SU-DHL-6 (cell line): ENCODE results near the gene ARSD.
"Not testable (repeated sequence)": the region's sequence is repeated elsewhere in the genome, so short reads cannot be mapped to it uniquely, and the experiment has no call there.

Experiments
- H2AFZ ChIP-seq: fragments of 200-600 bp; sonication (generic); 2 replicates; pipeline ENCODE4 v1.6.1; 2014; ENCODE audit warnings: low read depth, mild to moderate bottlenecking, moderate library complexity, mixed read lengths, antibody characterized with exemption, low read length; ENCODE audit not compliant: severe bottlenecking
- H3F3A ChIP-seq: fragments of 200-600 bp; shearing (Covaris generic); 2 replicates; pipeline ENCODE4 v1.6.0; 2016; ENCODE audit warnings: antibody characterized with exemption, mild to moderate bottlenecking; ENCODE audit not compliant: insufficient read depth
- H3K27ac ChIP-seq: fragments of 200-600 bp; sonication (generic); 2 replicates; pipeline ENCODE4 v1.5.1; 2016; ENCODE audit warnings: low read depth, mild to moderate bottlenecking, low read length, moderate library complexity, mixed read lengths
- H3K27me3 ChIP-seq: fragments of 200-600 bp; sonication (generic), shearing (Covaris generic); 2 replicates; pipeline ENCODE4 v1.6.0; 2014; ENCODE audit warnings: mild to moderate bottlenecking, low read length
- H3K36me3 ChIP-seq: fragments of 200-600 bp; sonication (generic); 2 replicates; pipeline ENCODE4 v1.6.1; 2014; ENCODE audit warnings: mild to moderate bottlenecking, low read length, mixed read lengths
- H3K4me2 ChIP-seq: fragments of 300-600, 200-600 bp; shearing (Covaris generic), sonication (generic); 2 replicates; pipeline ENCODE4 v1.6.0; 2014; ENCODE audit warnings: low read length, low read depth, mild to moderate bottlenecking; ENCODE audit not compliant: poor library complexity, severe bottlenecking
- H3K4me3 ChIP-seq: fragments of 200-600 bp; sonication (generic); 2 replicates; pipeline ENCODE4 v1.5.1; 2014; ENCODE audit warnings: antibody characterized with exemption, low read length, mild to moderate bottlenecking, mixed read lengths; ENCODE audit not compliant: insufficient read depth, poor library complexity, severe bottlenecking
- H3K79me2 ChIP-seq: fragments of 200-600 bp; sonication (generic); 2 replicates; pipeline ENCODE4 v1.6.1; 2014; ENCODE audit warnings: mild to moderate bottlenecking, low read length, moderate library complexity; ENCODE audit not compliant: insufficient read depth
- H3K9ac ChIP-seq: fragments of 200-600 bp; sonication (generic); 2 replicates; pipeline ENCODE4 v1.7.0; 2014; ENCODE audit warnings: mild to moderate bottlenecking, low read length
- H3K9me2 ChIP-seq: fragments of 200-600 bp; sonication (generic); replicated peaks from 2 replicates; pipeline ENCODE4 v1.6.1; 2014; ENCODE audit warnings: low read length; ENCODE audit not compliant: insufficient read depth
- H3K9me3 ChIP-seq: fragments of 200-600 bp; sonication (generic); 2 replicates; pipeline ENCODE4 v1.6.1; 2014; ENCODE audit warnings: low read length, mixed read lengths; ENCODE audit not compliant: insufficient read depth
- H4K20me1 ChIP-seq: fragments of 200-600 bp; sonication (generic); 2 replicates; pipeline ENCODE4 v1.6.1; 2014; ENCODE audit warnings: low read depth, mild to moderate bottlenecking, antibody characterized with exemption, low read length, moderate library complexity, mixed read lengths
- EZH2phosphoT487 ChIP-seq: fragments of 200-600 bp; sonication (generic), shearing (Covaris generic); conservative IDR thresholded peaks from 2 replicates; pipeline ENCODE4 v1.6.1; 2018; ENCODE audit warnings: mild to moderate bottlenecking, antibody characterized with exemption, low read length, moderate library complexity, mixed read lengths
- TF ChIP-seq, protein P1 (sequence below): fragments of 200-600 bp; sonication (generic); IDR thresholded peaks from one replicate; pipeline ENCODE4 v1.5.1; 2017; ENCODE audit warnings: antibody characterized with exemption, mild to moderate bottlenecking, low read length, moderate library complexity; ENCODE audit not compliant: insufficient read depth, poor library complexity, severe bottlenecking

The ARSD gene

DNA sequence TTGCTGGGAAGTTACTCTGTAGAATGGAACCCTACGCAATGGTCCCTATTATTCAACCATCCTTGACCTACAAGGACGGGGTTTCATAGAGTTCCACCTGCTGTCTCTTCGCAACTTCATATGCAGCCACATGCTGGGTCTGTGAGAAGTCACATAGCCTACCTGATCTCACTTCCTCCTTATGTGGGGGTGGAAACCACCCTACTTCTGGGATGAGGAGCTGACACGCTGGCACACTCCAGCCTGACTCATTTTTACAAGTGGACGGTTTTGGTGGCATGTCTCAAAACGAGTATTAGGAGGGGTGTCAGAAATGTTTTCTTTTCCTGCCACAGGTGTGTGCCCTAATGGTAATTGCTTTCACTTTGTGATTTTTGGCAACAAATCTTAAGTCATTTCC lies 36.8 kb upstream of the ARSD start:
- Histone ChIP-seq H3F3A (no peaks in the 10 kb centered on the region), H2AFZ (no peak overlapping the region), H3K27me3 (no peaks in the 10 kb centered on the region), H3K27ac (no peak overlapping the region), H3K9ac (no peak overlapping the region), H3K4me3 (no peak overlapping the region), H3K9me2 (no peaks in the 10 kb centered on the region), H3K79me2 (no peaks in the 10 kb centered on the region), H3K4me2 (no peak overlapping the region), H4K20me1 (no peaks in the 10 kb centered on the region), H3K9me3 (no peaks in the 10 kb centered on the region), H3K36me3 (no peaks in the 10 kb centered on the region)
- no peak for TF ChIP-seq EZH2phosphoT487
- TF ChIP-seq, protein P1, sequence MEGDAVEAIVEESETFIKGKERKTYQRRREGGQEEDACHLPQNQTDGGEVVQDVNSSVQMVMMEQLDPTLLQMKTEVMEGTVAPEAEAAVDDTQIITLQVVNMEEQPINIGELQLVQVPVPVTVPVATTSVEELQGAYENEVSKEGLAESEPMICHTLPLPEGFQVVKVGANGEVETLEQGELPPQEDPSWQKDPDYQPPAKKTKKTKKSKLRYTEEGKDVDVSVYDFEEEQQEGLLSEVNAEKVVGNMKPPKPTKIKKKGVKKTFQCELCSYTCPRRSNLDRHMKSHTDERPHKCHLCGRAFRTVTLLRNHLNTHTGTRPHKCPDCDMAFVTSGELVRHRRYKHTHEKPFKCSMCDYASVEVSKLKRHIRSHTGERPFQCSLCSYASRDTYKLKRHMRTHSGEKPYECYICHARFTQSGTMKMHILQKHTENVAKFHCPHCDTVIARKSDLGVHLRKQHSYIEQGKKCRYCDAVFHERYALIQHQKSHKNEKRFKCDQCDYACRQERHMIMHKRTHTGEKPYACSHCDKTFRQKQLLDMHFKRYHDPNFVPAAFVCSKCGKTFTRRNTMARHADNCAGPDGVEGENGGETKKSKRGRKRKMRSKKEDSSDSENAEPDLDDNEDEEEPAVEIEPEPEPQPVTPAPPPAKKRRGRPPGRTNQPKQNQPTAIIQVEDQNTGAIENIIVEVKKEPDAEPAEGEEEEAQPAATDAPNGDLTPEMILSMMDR = no peak

DNA sequence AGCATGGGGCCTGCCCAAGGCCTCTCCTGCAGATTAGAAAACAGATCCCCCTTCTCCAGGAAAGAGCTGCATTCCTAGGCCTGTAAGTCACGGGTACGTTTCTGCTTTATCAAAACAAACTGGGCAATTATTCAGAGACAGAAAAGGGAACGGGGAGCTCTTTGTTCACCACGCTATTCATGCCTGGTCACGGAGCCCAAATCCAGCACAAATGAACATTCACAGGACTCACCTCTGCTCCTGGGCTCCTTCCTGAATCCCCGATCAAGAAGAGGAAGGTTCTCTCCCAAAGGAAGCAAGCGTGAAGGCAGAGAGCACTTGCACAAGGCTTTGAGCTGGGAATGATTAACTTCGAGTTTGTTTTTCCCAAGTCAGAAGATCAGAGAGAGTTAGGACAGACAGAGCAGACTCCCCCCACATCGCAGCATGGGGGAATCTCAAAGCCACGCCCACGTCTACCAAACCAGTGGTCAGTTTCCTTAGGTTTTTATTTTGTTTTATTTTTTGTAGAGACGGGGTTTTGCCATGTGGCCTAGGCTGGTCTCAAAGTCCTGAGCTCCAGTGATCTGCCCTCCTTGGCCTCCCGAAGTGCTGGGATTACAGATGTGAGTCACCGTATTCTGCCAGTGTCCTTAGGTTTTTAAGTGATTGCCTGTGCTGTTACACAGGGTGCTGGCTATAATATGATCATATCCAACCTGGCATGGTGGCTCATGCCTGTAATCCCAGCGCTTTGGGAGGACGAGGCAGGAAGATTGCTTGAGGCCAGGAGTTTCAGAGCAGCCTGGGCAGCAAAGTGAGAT lies 35.1 kb upstream of the ARSD start:
- not testable (repeated sequence) for H3K4me2 ChIP-seq, H3K9ac ChIP-seq, H4K20me1 ChIP-seq, H3K9me3 ChIP-seq, H3K27ac ChIP-seq, H3F3A ChIP-seq, H3K4me3 ChIP-seq, H3K79me2 ChIP-seq, H3K27me3 ChIP-seq, H2AFZ ChIP-seq, H3K36me3 ChIP-seq, H3K9me2 ChIP-seq

DNA sequence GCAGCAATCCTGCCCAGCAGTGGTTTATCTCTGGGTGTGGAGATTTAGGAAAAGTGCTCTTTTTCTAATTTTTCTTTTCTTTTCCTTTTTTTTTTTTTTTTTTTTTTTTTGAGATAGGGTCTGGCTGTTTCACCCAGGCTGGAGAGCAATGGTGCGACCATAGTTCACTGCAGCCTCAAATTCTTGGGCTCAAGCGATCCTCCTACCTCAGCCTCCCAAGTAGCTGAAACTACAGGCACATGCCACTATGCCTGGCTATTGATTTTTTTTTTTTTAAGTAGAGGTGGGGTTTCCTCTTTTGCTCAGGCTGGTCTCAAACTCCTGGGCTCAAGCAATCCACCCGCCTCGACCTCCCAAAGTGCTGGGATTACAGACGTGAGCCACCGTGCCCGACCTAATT lies 34.3 kb upstream of the ARSD start:
- not testable (repeated sequence) for H3K79me2 ChIP-seq, H3K36me3 ChIP-seq, H3K27ac ChIP-seq, H3K4me2 ChIP-seq, H3K9me3 ChIP-seq, H4K20me1 ChIP-seq, H2AFZ ChIP-seq, H3K9me2 ChIP-seq, H3K4me3 ChIP-seq, H3F3A ChIP-seq, H3K27me3 ChIP-seq, H3K9ac ChIP-seq

DNA sequence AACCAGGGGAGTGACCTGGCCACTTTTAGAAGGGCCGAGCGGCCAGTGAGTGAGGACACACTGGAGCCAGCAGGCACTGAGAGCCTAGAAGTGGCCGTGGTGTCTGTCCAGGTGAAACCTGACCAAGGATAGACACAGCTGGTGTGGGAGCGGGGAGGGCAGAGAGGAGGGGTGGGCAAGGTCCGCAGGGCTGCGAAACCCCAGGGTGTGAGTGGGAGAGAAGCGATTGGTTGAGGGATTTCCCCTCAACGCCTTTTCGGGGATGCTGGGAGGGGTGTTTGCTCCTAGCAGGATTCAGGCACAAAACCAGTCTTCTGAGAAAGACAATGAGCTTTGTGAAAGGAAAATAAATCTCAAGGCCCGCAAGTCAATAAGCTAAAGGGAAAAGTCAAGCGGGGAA lies 33.2 kb upstream of the ARSD start:
- no peak overlapping the region for H3K27ac ChIP-seq
- H3K4me3 ChIP-seq = no peak overlapping the region

More for the DNA sequence above, 33.2 kb upstream of the ARSD start:
- Histone ChIP-seq H4K20me1 (no peaks in the 10 kb centered on the region), H3K9me3 (no peaks in the 10 kb centered on the region), H3K9ac (no peak overlapping the region), H3K9me2 (no peaks in the 10 kb centered on the region), H3K79me2 (no peaks in the 10 kb centered on the region), H3K27me3 (no peaks in the 10 kb centered on the region), H3K36me3 (no peaks in the 10 kb centered on the region), H3F3A (no peaks in the 10 kb centered on the region), H3K4me2 (no peak overlapping the region), H2AFZ (no peak overlapping the region)
- TF ChIP-seq EZH2phosphoT487 = no peak
- TF ChIP-seq, protein P1 = no peak
